GM12874 (cell line): ENCODE results near the gene PDCD7.

Experiments
- CTCF ChIP-seq: IDR thresholded peaks from 2 replicates; pipeline ENCODE4 v1.5.1; 2011; ENCODE audit warnings: low read depth, mild to moderate bottlenecking, control low read depth, low read length, moderate library complexity; ENCODE audit not compliant: insufficient read depth

PDCD7 gene

GRCh38 chr15:65085207-65085753 is 48.3 kb downstream of the PDCD7 start:
- TF ChIP-seq CTCF: no peak

GRCh38 chr15:65084500-65085206 is 49.0 kb downstream of the PDCD7 start:
- no peak for TF ChIP-seq CTCF

- no peak for TF ChIP-seq CTCF
These were observed 50.3 kb downstream of the PDCD7 start for GRCh38 chr15:65083262-65083701.

GRCh38 chr15:65082303-65082953 is 51.2 kb downstream of the PDCD7 start:
- no peak for TF ChIP-seq CTCF

- TF ChIP-seq CTCF: no peak
These were observed 51.9 kb downstream of the PDCD7 start for GRCh38 chr15:65081758-65082157.

- no peak for TF ChIP-seq CTCF
These were observed 52.3 kb downstream of the PDCD7 start for GRCh38 chr15:65081270-65081669.

- no peak for TF ChIP-seq CTCF
These were observed 54.0 kb downstream of the PDCD7 start for GRCh38 chr15:65079580-65079979.
